IMR-90 (cell line): Measurements from ENCODE around the gene VSIG10L. TPM values are rescaled to one million over a fixed set of nuclear protein-coding genes. Genes with fewer than 3 reads are reported as not detected.

ENCODE experiments used
- ATAC-seq: fragments of 200-7000 bp; cut with Tn5 transposase; 2 replicates; pipeline ENCODE4 v1.9.1; 2020; ENCODE audit warnings: low read depth, mild to moderate bottlenecking, moderate library complexity
- BruUV-seq: library from RNA; stranded (reverse); fragments of 400-500 nt; replicated peaks from 2 replicates; lab custom pipeline; 2021; lab: Mats Ljungman, UMichigan
- CTCF ChIA-PET: fragments of 300-600 bp; formaldehyde crosslinking; extraction: SDS; loops from one replicate; lab custom pipeline; 2021; ENCODE audit warnings: antibody characterized with exemption; lab: Yijun Ruan, JAX
- POLR2A ChIA-PET: fragments of 300-600 bp; sonication (Branson Sonifier 250); formaldehyde crosslinking; loops from one replicate; lab custom pipeline; 2022; ENCODE audit warnings: antibody characterized with exemption; ENCODE audit not compliant: unreplicated experiment; lab: Charles Lee
- DNase-seq: peaks from one replicate; pipeline ENCODE4 v3.0.0; 2013
- H2AFZ ChIP-seq: replicated peaks from 2 replicates; pipeline ENCODE3; 2013; ENCODE audit warnings: low read length, mild to moderate bottlenecking; ENCODE audit not compliant: poor library complexity
- H2AK5ac ChIP-seq: 2 replicates; pipeline ENCODE4 v1.6.1; 2013; ENCODE audit warnings: low read depth, low read length, inconsistent platforms
- H2AK9ac ChIP-seq: replicated peaks from 2 replicates; pipeline ENCODE3; 2013; ENCODE audit warnings: mild to moderate bottlenecking, low read depth, low read length, moderate library complexity; ENCODE audit not compliant: poor library complexity
- H2BK120ac ChIP-seq: 2 replicates; pipeline ENCODE4 v1.6.1; 2013; ENCODE audit warnings: low read depth, low read length, inconsistent platforms
- H2BK15ac ChIP-seq: 3 replicates; pipeline ENCODE4 v1.6.1; 2013; ENCODE audit warnings: low read depth, low read length, inconsistent platforms
- H2BK20ac ChIP-seq: 2 replicates; pipeline ENCODE4 v1.6.1; 2013; ENCODE audit warnings: low read depth, mild to moderate bottlenecking, inconsistent platforms, low read length, moderate library complexity
- H2BK5ac ChIP-seq: 2 replicates; pipeline ENCODE4 v1.6.1; 2013; ENCODE audit warnings: mild to moderate bottlenecking, low read depth, low read length, inconsistent platforms; ENCODE audit not compliant: poor library complexity, severe bottlenecking
- H3K14ac ChIP-seq: replicated peaks from 2 replicates; pipeline ENCODE4 v1.6.1; 2013; ENCODE audit warnings: low read depth, low read length, inconsistent platforms
- H3K18ac ChIP-seq: 2 replicates; pipeline ENCODE4 v1.6.1; 2013; ENCODE audit warnings: low read depth, low read length, control low read depth
- H3K23ac ChIP-seq: 2 replicates; pipeline ENCODE4 v1.6.1; 2013; ENCODE audit warnings: low read depth, low read length, inconsistent platforms
- H3K27ac ChIP-seq: 2 replicates; pipeline ENCODE4 v1.5.1; 2013; ENCODE audit warnings: mild to moderate bottlenecking, control low read depth, low read length; ENCODE audit not compliant: insufficient read depth
- H3K27me3 ChIP-seq: 2 replicates; pipeline ENCODE4 v1.6.1; 2013; ENCODE audit warnings: low read length; ENCODE audit not compliant: control insufficient read depth, insufficient read depth
- H3K36me3 ChIP-seq: 2 replicates; pipeline ENCODE4 v1.6.1; 2013; ENCODE audit warnings: low read length, mixed read lengths; ENCODE audit not compliant: control insufficient read depth, insufficient read depth
- H3K4ac ChIP-seq: 2 replicates; pipeline ENCODE4 v1.6.1; 2013; ENCODE audit warnings: low read depth, low read length, inconsistent platforms
- H3K4me1 ChIP-seq: 2 replicates; pipeline ENCODE4 v1.6.1; 2013; ENCODE audit warnings: low read length, mixed read lengths; ENCODE audit not compliant: control insufficient read depth, insufficient read depth
- H3K4me2 ChIP-seq: 2 replicates; pipeline ENCODE4 v1.6.1; 2013; ENCODE audit warnings: low read depth, mild to moderate bottlenecking, control low read depth, low read length, moderate library complexity
- H3K4me3 ChIP-seq: 2 replicates; pipeline ENCODE4 v1.5.1; 2013; ENCODE audit warnings: low read depth, mild to moderate bottlenecking, control low read depth, low read length, moderate library complexity; ENCODE audit not compliant: insufficient read depth
- H3K56ac ChIP-seq: 2 replicates; pipeline ENCODE4 v1.6.1; 2013; ENCODE audit warnings: low read length, inconsistent platforms; ENCODE audit not compliant: insufficient read depth; ENCODE audit errors: extremely low read depth
- H3K79me1 ChIP-seq, 2 experiments: 2 replicates each; pipeline ENCODE4 v1.6.1; 2013; ENCODE audit warnings: low read length in 2 of 2, inconsistent platforms in 1 of 2, low read depth in 1 of 2
- H3K9ac ChIP-seq: 2 replicates; pipeline ENCODE4 v1.6.1; 2013; ENCODE audit warnings: low read depth, low read length, control low read depth
- H3K9me1 ChIP-seq: 2 replicates; pipeline ENCODE4 v1.6.1; 2013; ENCODE audit warnings: low read length, inconsistent platforms; ENCODE audit not compliant: insufficient read depth
- H3K9me3 ChIP-seq: 2 replicates; pipeline ENCODE4 v1.6.1; 2013; ENCODE audit warnings: low read length; ENCODE audit not compliant: control insufficient read depth, insufficient read depth
- H4K20me1 ChIP-seq: 2 replicates; pipeline ENCODE4 v1.6.1; 2013; ENCODE audit warnings: low read length, inconsistent platforms; ENCODE audit not compliant: insufficient read depth
- H4K5ac ChIP-seq: 2 replicates; pipeline ENCODE4 v1.6.1; 2013; ENCODE audit warnings: mild to moderate bottlenecking, low read depth, low read length, control low read depth
- H4K8ac ChIP-seq, 2 experiments: 2 replicates each; pipeline ENCODE4 v1.6.1; 2013; ENCODE audit warnings: low read depth in 2 of 2, low read length in 2 of 2, control low read depth in 1 of 2, inconsistent platforms in 1 of 2
- H4K91ac ChIP-seq: 2 replicates; pipeline ENCODE4 v1.6.1; 2013; ENCODE audit warnings: low read depth, low read length, inconsistent platforms; ENCODE audit not compliant: insufficient read depth
- MAZ ChIP-seq: IDR thresholded peaks from 2 replicates; pipeline ENCODE4 v1.6.1; 2012; ENCODE audit warnings: low read depth, mild to moderate bottlenecking, low read length, improper control_type of control experiment, moderate library complexity, borderline replicate concordance
- MXI1 ChIP-seq: IDR thresholded peaks from 2 replicates; pipeline ENCODE4 v1.6.1; 2012; ENCODE audit warnings: low read depth, mild to moderate bottlenecking, low read length, moderate library complexity, borderline replicate concordance
- POLR2A ChIP-seq: IDR thresholded peaks from 2 replicates; pipeline ENCODE4 v1.6.1; 2012; ENCODE audit warnings: mild to moderate bottlenecking, low read depth, low read length
- RAD21 ChIP-seq: IDR thresholded peaks from 2 replicates; pipeline ENCODE4 v1.6.1; 2012; ENCODE audit warnings: low read length, improper control_type of control experiment
- RCOR1 ChIP-seq: IDR thresholded peaks from 2 replicates; pipeline ENCODE4 v1.6.1; 2012; ENCODE audit warnings: mild to moderate bottlenecking, low read length, improper control_type of control experiment; ENCODE audit not compliant: insufficient replicate concordance
- RFX5 ChIP-seq: IDR thresholded peaks from 2 replicates; pipeline ENCODE4 v1.8.0; 2012; ENCODE audit warnings: low read depth, mild to moderate bottlenecking, low read length, moderate library complexity
- SMC3 ChIP-seq: fragments of 150-350 bp; IDR thresholded peaks from 2 replicates; pipeline ENCODE4 v1.6.1; 2016; ENCODE audit warnings: low read depth, mild to moderate bottlenecking, antibody characterized with exemption, low read length, moderate library complexity
- WGBS, 2 experiments: methylation state at CpG; one replicate each; pipeline versions ENCODE4 v1.1.5 to v1.1.7; 2013; ENCODE audit warnings: missing lambda C conversion rate in 2 of 2; ENCODE audit not compliant: insufficient read length in 1 of 2; ENCODE audit errors: extremely low coverage in 2 of 2; 5-methylcytosine and 5-hydroxymethylcytosine counted together
- dilution Hi-C: fragments of 300-500 bp; cut with HindIII; formaldehyde crosslinking; loops from one replicate; pipeline ENCODE4 v1.14.3; 2018; ENCODE audit warnings: low sequenced_read_pairs; ENCODE audit not compliant: unreplicated experiment
- in situ Hi-C: fragments of 300-500 bp; cut with MboI; formaldehyde crosslinking; loops from 3 replicates; pipeline ENCODE4 v1.14.3; 2019; ENCODE audit warnings: low sequenced_read_pairs, inconsistent platforms, mixed read lengths
- intact Hi-C: fragments of 100-400 bp; cut with micrococcal nuclease; formaldehyde crosslinking; loops from 2 replicates; pipeline ENCODE4 v1.10.0; 2022
- polyA plus RNA-seq, 3 experiments: library from polyadenylated mRNA; depleted of rRNA; stranded (reverse); fragments of >200 nt; gene quantifications; 2 replicates each; pipeline ENCODE4 v1.2.3, GENCODE V29; 2012; ENCODE audit warnings: low replicate concordance in 1 of 3
- total RNA-seq: library from RNA; depleted of rRNA; stranded (reverse); fragments of >200 nt; gene quantifications from 2 replicates; pipeline ENCODE4 v1.2.3, GENCODE V29; 2012

Gene VSIG10L
- total and polyA plus RNA-seq, 2 of the 4 experiments (the other 2 are of a cell fraction): 0.18 to 1.2 TPM

DNA sequence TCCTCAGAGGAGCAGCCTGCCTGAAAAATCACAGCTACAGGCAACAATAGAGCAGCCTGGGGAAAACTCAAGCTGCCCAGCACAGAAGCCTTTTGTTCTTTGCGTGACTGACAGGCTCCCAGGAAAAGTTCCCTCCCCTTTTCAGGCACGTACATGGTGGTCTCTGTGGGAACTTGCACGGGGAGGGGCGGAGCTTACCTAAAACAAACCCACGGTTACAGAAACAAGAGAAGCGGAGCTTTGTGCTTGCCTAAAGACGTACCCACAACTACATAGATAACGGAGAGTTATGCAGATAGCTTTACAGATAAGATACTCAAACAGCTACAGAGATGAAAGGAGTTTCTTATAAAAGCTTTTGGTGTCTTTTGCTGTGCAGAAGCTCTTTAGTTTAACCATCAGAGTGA lies 12.8 kb upstream of the VSIG10L start:
- ATAC-seq: no peak
- no peak overlapping the region for H3K4me2 ChIP-seq
- WGBS, 2 experiments: no CpG with 5 or more reads among the region's 8 CpGs
- CTCF ChIA-PET: interaction anchor here (0.6 kb wide), 1 partner anchor 818 kb away, joined by 5 read pairs; no protein-coding TSS in a partner anchor
- peaks cover 5 to 6% of the 10 kb centered on the region in 2 experiments; a peak in 2 of 4 replicates for H3K79me1 ChIP-seq
- peaks cover 3% of the 10 kb centered on the region for H4K20me1 ChIP-seq
- no peak overlapping the region for H3K27ac ChIP-seq
- no peaks in the 10 kb centered on the region for H3K27me3 ChIP-seq
- H3K23ac ChIP-seq: no peak overlapping the region
- no peak overlapping the region for H4K5ac ChIP-seq
- no peak overlapping the region for H3K4me3 ChIP-seq
- H2BK120ac ChIP-seq: no peak overlapping the region
- dilution Hi-C loops: no loop called here
- H2BK20ac ChIP-seq: no peak overlapping the region
- peak; percentile 19 for DNase-seq
- H3K4me1 ChIP-seq: peaks cover 9% of the 10 kb centered on the region
- H4K91ac ChIP-seq: no peak overlapping the region
- H3K56ac ChIP-seq: no peak overlapping the region
- H3K36me3 ChIP-seq: peaks cover 14% of the 10 kb centered on the region
- no peak overlapping the region for H3K14ac ChIP-seq
- no peak overlapping the region for H3K9ac ChIP-seq
- H2BK15ac ChIP-seq: no peak overlapping the region
- BruUV-seq: no TSS peak
- H2AK9ac ChIP-seq: no peak overlapping the region
- TF ChIP-seq POLR2A: no peak
- TF ChIP-seq RFX5: no peak
- TF ChIP-seq SMC3: no peak
- no peak for TF ChIP-seq RAD21
- TF ChIP-seq RCOR1: no peak
- TF ChIP-seq MAZ: no peak
- TF ChIP-seq MXI1: no peak
- POLR2A ChIA-PET: no interaction called here
- no peak overlapping the region for H3K18ac ChIP-seq
- no peak overlapping the region for H2BK5ac ChIP-seq
- H3K9me3 ChIP-seq: no peaks in the 10 kb centered on the region; the same call in 1 of the 2 replicates
- H4K8ac ChIP-seq: no peak overlapping the region
- intact Hi-C loops: no loop called here
- H3K9me1 ChIP-seq: no peaks in the 10 kb centered on the region
- H2AK5ac ChIP-seq: no peak overlapping the region
- H3K4ac ChIP-seq: no peak overlapping the region
- H2AFZ ChIP-seq: no peak overlapping the region
- in situ Hi-C loops: no loop called here
